ENCODE measurements around the gene HECTD1.

DNA sequence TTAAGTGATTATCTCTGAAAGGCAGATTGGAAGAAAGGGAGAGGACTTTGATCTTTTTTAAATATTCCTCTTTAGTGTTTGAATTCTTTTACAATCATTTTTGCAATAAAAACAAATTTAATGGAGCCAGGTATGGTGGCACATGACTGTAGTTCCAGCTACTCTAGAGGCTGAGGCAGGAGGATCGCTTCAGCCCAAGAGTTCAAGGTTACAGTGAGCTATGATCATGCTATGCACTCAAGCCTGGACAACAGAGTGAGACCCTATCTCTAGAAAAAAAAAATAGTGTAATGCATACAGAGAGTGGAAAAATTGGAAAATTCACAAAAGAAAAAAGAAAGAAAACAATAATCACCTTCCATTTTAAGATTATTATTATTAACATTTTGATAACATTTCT lies 15.2 kb upstream of the HECTD1 start:
- TF ChIP-seq ZNF239 (tag by site-specific recombination; IDR thresholded peaks at IDR 0.05) (no peak), CTCF (tag by site-specific recombination; IDR thresholded peaks at IDR 0.05) (no peak), ZNF266 (tag by site-specific recombination; IDR thresholded peaks at IDR 0.05; ENCODE audit: low read depth) (no peak), ZNF76 (tag by site-specific recombination; IDR thresholded peaks at IDR 0.05; ENCODE audit: borderline replicate concordance, low read depth) (no peak), ZNF560 (tag by site-specific recombination; IDR thresholded peaks at IDR 0.05; ENCODE audit: borderline replicate concordance) (no peak), ZNF140 (tag by site-specific recombination; IDR thresholded peaks at IDR 0.05) (no peak), KLF8 (tag by site-specific recombination; IDR thresholded peaks at IDR 0.05) (no peak), BCL11A (tag by site-specific recombination; IDR thresholded peaks at IDR 0.05; ENCODE audit: low read depth) (no peak), KLF16 (tag by site-specific recombination; IDR thresholded peaks at IDR 0.05) (no peak), ZNF785 (tag by site-specific recombination; IDR thresholded peaks at IDR 0.05) (no peak), ZIC2 (tag by site-specific recombination; IDR thresholded peaks at IDR 0.05) (no peak), ZNF501 (tag by site-specific recombination; IDR thresholded peaks at IDR 0.05) (no peak)
- TF ChIP-seq, protein P1, sequence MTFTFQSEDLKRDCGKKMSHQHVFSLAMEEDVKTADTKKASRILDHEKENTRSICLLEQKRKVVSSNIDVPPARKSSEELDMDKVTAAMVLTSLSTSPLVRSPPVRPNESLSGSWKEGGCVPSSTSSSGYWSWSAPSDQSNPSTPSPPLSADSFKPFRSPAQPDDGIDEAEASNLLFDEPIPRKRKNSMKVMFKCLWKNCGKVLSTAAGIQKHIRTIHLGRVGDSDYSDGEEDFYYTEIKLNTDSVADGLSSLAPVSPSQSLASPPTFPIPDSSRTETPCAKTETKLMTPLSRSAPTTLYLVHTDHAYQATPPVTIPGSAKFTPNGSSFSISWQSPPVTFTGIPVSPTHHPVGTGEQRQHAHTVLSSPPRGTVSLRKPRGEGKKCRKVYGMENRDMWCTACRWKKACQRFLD (tag by site-specific recombination; IDR thresholded peaks at IDR 0.05): no peak
